H9 (cell line): ENCODE data around the gene ZNF879. TPM values are rescaled to one million over a fixed set of nuclear protein-coding genes. Genes with fewer than 3 reads are reported as not detected.

Source experiments
- DNase-seq: peaks from one replicate; pipeline ENCODE4 v3.0.0-alpha.2; 2017
- H2AFZ ChIP-seq: one replicate; pipeline ENCODE4 v1.6.1; 2013; ENCODE audit warnings: mild to moderate bottlenecking, low read length, control low read depth, moderate library complexity
- H2AK5ac ChIP-seq: 2 replicates; pipeline ENCODE4 v1.6.1; 2013; ENCODE audit warnings: low read length, control low read depth, mixed read lengths; ENCODE audit not compliant: insufficient read length
- H2BK120ac ChIP-seq: one replicate; pipeline ENCODE4 v1.6.1; 2013; ENCODE audit warnings: low read depth, mild to moderate bottlenecking, low read length, control low read depth, inconsistent platforms; ENCODE audit not compliant: poor library complexity, severe bottlenecking
- H2BK12ac ChIP-seq: 2 replicates; pipeline ENCODE4 v1.6.1; 2013; ENCODE audit warnings: low read length, control low read depth, mixed read lengths, low read depth; ENCODE audit not compliant: insufficient read length
- H2BK15ac ChIP-seq: 2 replicates; pipeline ENCODE4 v1.6.1; 2013; ENCODE audit warnings: low read depth, low read length, control low read depth
- H2BK20ac ChIP-seq: one replicate; pipeline ENCODE4 v1.6.1; 2013; ENCODE audit warnings: low read depth, mild to moderate bottlenecking, low read length, control low read depth, inconsistent platforms; ENCODE audit not compliant: poor library complexity, severe bottlenecking
- H2BK5ac ChIP-seq: 2 replicates; pipeline ENCODE4 v1.6.1; 2013; ENCODE audit warnings: low read length, control low read depth, mixed read lengths; ENCODE audit not compliant: insufficient read length
- H3K14ac ChIP-seq: 2 replicates; pipeline ENCODE4 v1.6.1; 2013; ENCODE audit warnings: low read length, control low read depth; ENCODE audit not compliant: insufficient read depth
- H3K18ac ChIP-seq: 2 replicates; pipeline ENCODE4 v1.6.1; 2013; ENCODE audit warnings: low read depth, mild to moderate bottlenecking, mixed read lengths, low read length, control low read depth; ENCODE audit not compliant: insufficient read length
- H3K23ac ChIP-seq: 2 replicates; pipeline ENCODE4 v1.6.1; 2013; ENCODE audit warnings: low read length, control low read depth, mixed read lengths, low read depth; ENCODE audit not compliant: insufficient read length
- H3K23me2 ChIP-seq: 2 replicates; pipeline ENCODE4 v1.6.1; 2013; ENCODE audit warnings: low read depth, mild to moderate bottlenecking, mixed read lengths, low read length, control low read depth; ENCODE audit not compliant: insufficient read length, poor library complexity, severe bottlenecking
- H3K27ac ChIP-seq: 2 replicates; pipeline ENCODE4 v1.5.1; 2013; ENCODE audit warnings: low read length, control low read depth, mixed read lengths, low read depth; ENCODE audit not compliant: insufficient read length
- H3K27me3 ChIP-seq: 2 replicates; pipeline ENCODE4 v1.6.1; 2013; ENCODE audit warnings: low read length, control low read depth, inconsistent platforms; ENCODE audit not compliant: insufficient read depth
- H3K4ac ChIP-seq: 2 replicates; pipeline ENCODE4 v1.6.1; 2013; ENCODE audit warnings: low read depth, mild to moderate bottlenecking, control low read depth, inconsistent platforms, low read length, moderate library complexity
- H3K4me1 ChIP-seq: 2 replicates; pipeline ENCODE4 v1.6.1; 2013; ENCODE audit warnings: low read length, control low read depth, inconsistent platforms; ENCODE audit not compliant: insufficient read depth
- H3K4me2 ChIP-seq: 2 replicates; pipeline ENCODE4 v1.6.1; 2013; ENCODE audit warnings: low read length, control low read depth, mixed read lengths; ENCODE audit not compliant: insufficient read length, insufficient read depth
- H3K56ac ChIP-seq: 2 replicates; pipeline ENCODE4 v1.6.1; 2013; ENCODE audit warnings: low read depth, mild to moderate bottlenecking, mixed read lengths, low read length, control low read depth; ENCODE audit not compliant: insufficient read length
- H3K79me1 ChIP-seq: 2 replicates; pipeline ENCODE4 v1.6.1; 2013; ENCODE audit warnings: low read depth, mild to moderate bottlenecking, moderate library complexity, low read length, control low read depth, inconsistent platforms; ENCODE audit not compliant: insufficient read depth, poor library complexity, severe bottlenecking
- H3K79me2 ChIP-seq: 2 replicates; pipeline ENCODE4 v1.6.1; 2013; ENCODE audit warnings: low read length, control low read depth, inconsistent platforms; ENCODE audit not compliant: insufficient read depth
- H3K9ac ChIP-seq: 2 replicates; pipeline ENCODE4 v1.6.1; 2013; ENCODE audit warnings: low read length, control low read depth, mixed read lengths; ENCODE audit not compliant: insufficient read length; ENCODE audit errors: extremely low read depth
- H3K9me3 ChIP-seq: one replicate; pipeline ENCODE4 v1.6.1; 2013; ENCODE audit warnings: low read depth, low read length, inconsistent platforms; ENCODE audit not compliant: control insufficient read depth
- H3T11ph ChIP-seq: one replicate; pipeline ENCODE4 v1.6.1; 2013; ENCODE audit warnings: mild to moderate bottlenecking, low read length, control low read depth, inconsistent platforms
- H4K20me1 ChIP-seq: one replicate; pipeline ENCODE4 v1.6.1; 2013; ENCODE audit not compliant: control insufficient read depth, insufficient read length, insufficient read depth
- H4K5ac ChIP-seq: 2 replicates; pipeline ENCODE4 v1.6.1; 2013; ENCODE audit warnings: low read depth, mild to moderate bottlenecking, mixed read lengths, low read length, control low read depth; ENCODE audit not compliant: insufficient read length
- H4K8ac ChIP-seq: replicated peaks from 2 replicates; pipeline ENCODE4 v1.6.1; 2013; ENCODE audit warnings: low read length, control low read depth, mixed read lengths, low read depth; ENCODE audit not compliant: insufficient read length
- H4K91ac ChIP-seq: 2 replicates; pipeline ENCODE4 v1.6.1; 2013; ENCODE audit warnings: low read depth, mild to moderate bottlenecking, moderate library complexity, mixed read lengths, low read length, control low read depth; ENCODE audit not compliant: insufficient read length
- H3K27ac Mint-ChIP-seq, 3 experiments: 2 replicates in 2 of 3; 3 replicates in 1 of 3; pipeline ENCODE4 v1.8.0; 2020 to 2021; ENCODE audit warnings: mixed read lengths in 3 of 3, mild to moderate bottlenecking in 1 of 3, moderate library complexity in 1 of 3
- H3K27me3 Mint-ChIP-seq: 2 replicates; pipeline ENCODE4 v1.8.0; 2021; ENCODE audit warnings: low read depth, mild to moderate bottlenecking, moderate library complexity, mixed read lengths
- H3K36me3 Mint-ChIP-seq, 3 experiments: 2 replicates in 2 of 3; 3 replicates in 1 of 3; pipeline ENCODE4 v1.8.0; 2020 to 2021; ENCODE audit warnings: low read depth in 3 of 3, mixed read lengths in 3 of 3; ENCODE audit not compliant: insufficient read depth in 1 of 3
- H3K4me1 Mint-ChIP-seq, 2 experiments: 2 replicates each; pipeline ENCODE4 v1.8.0; 2020; ENCODE audit warnings: mixed read lengths in 2 of 2
- H3K4me3 Mint-ChIP-seq, 2 experiments: 2 replicates in 1 of 2; 3 replicates in 1 of 2; pipeline ENCODE4 v1.8.0; 2020 to 2021; ENCODE audit warnings: mild to moderate bottlenecking in 2 of 2, mixed read lengths in 2 of 2, moderate library complexity in 1 of 2
- H3K9me3 Mint-ChIP-seq, 2 experiments: 2 replicates in 1 of 2; 3 replicates in 1 of 2; pipeline ENCODE4 v1.8.0; 2020; ENCODE audit warnings: mild to moderate bottlenecking in 2 of 2, mixed read lengths in 2 of 2, moderate library complexity in 1 of 2
- CTCF ChIP-seq: fragments of 200-600 bp; sonication (generic); conservative IDR thresholded peaks from 3 replicates; pipeline ENCODE4 v1.8.0; 2021; ENCODE audit warnings: antibody characterized with exemption, mild to moderate bottlenecking
- WGBS: extraction: QIAGEN DNeasy Blood & Tissue Kit; methylation state at CpG from one replicate; pipeline ENCODE4 v1.1.7; 2013; ENCODE audit warnings: missing lambda C conversion rate, low lambda C conversion rate, mixed read lengths; ENCODE audit not compliant: insufficient read length; ENCODE audit errors: extremely low coverage; 5-methylcytosine and 5-hydroxymethylcytosine counted together
- total RNA-seq: library from RNA; stranded (reverse); gene quantifications from 2 replicates; pipeline ENCODE4 v1.2.1, GENCODE V29; 2021

Gene ZNF879
- total RNA-seq, 1 experiment from 2014 or later: 5.4 TPM

- Mint-ChIP-seq H3K36me3 (peaks cover 0 to 12% (median 9%) of the 10 kb centered on the region in 3 experiments; a peak in 5 of 7 replicates), H3K9me3 (peaks cover 68 to 79% of the 10 kb centered on the region in 2 experiments), H3K27ac (no peak overlapping the region)
These were observed 28.2 kb downstream of the ZNF879 start for GRCh38 chr5:179051784-179052183.

More at GRCh38 chr5:179051784-179052183, 28.2 kb downstream of the ZNF879 start:
- no peak overlapping the region for H3K18ac ChIP-seq
- no peak overlapping the region for H4K8ac ChIP-seq
- H3K27me3 Mint-ChIP-seq: peaks cover 14% of the 10 kb centered on the region
- H3K27ac ChIP-seq: no peak overlapping the region
- no peak overlapping the region for H2BK5ac ChIP-seq
- H3K4me1 ChIP-seq: no peaks in the 10 kb centered on the region
- no peak overlapping the region for H3T11ph ChIP-seq
- H2BK12ac ChIP-seq: no peak overlapping the region
- TF ChIP-seq CTCF: no peak
- no peaks in the 10 kb centered on the region for H3K79me1 ChIP-seq
- no peaks in the 10 kb centered on the region for H3K4me1 Mint-ChIP-seq
- H4K20me1 ChIP-seq: no peaks in the 10 kb centered on the region
- no peaks in the 10 kb centered on the region for H3K27me3 ChIP-seq
- DNase-seq: no peak
- no peak overlapping the region for H2AK5ac ChIP-seq
- H3K4me3 Mint-ChIP-seq: no peak overlapping the region
- H2AFZ ChIP-seq: no peak overlapping the region
- no peak overlapping the region for H3K4ac ChIP-seq
- no peak overlapping the region for H3K9ac ChIP-seq
- H2BK15ac ChIP-seq: no peak overlapping the region
- H3K23me2 ChIP-seq: no peaks in the 10 kb centered on the region
- H3K9me3 ChIP-seq: peaks cover 39% of the 10 kb centered on the region
- no peak overlapping the region for H3K23ac ChIP-seq
- no peak overlapping the region for H3K14ac ChIP-seq
- H3K56ac ChIP-seq: no peak overlapping the region
- H3K4me2 ChIP-seq: no peak overlapping the region
- no peak overlapping the region for H2BK20ac ChIP-seq
- no peaks in the 10 kb centered on the region for H3K79me2 ChIP-seq
- H4K5ac ChIP-seq: no peak overlapping the region
- no peak overlapping the region for H4K91ac ChIP-seq
- WGBS: no CpG with 5 or more reads among the region's 9 CpGs
- no peak overlapping the region for H2BK120ac ChIP-seq
